Hepatocyte (in vitro differentiated cells): ENCODE measurements around the gene MDC1. TPM values are rescaled to one million over a fixed set of nuclear protein-coding genes. Genes with fewer than 3 reads are reported as not detected.

Experiments used
- DNase-seq: peaks from one replicate; pipeline ENCODE4 v3.0.0-alpha.2; 2016; ENCODE audit warnings: low spot score
- H2AFZ ChIP-seq: fragments of 200-600 bp; sonication (generic); 2 replicates; pipeline ENCODE4 v1.6.0; 2016; ENCODE audit warnings: antibody characterized with exemption, mild to moderate bottlenecking
- H3K27ac ChIP-seq: fragments of 200-600 bp; sonication (generic); 2 replicates; pipeline ENCODE4 v1.5.1; 2016; ENCODE audit warnings: mild to moderate bottlenecking
- H3K27me3 ChIP-seq: fragments of 200-600 bp; sonication (generic); 2 replicates; pipeline ENCODE4 v1.6.1; 2016
- H3K36me3 ChIP-seq: fragments of 200-600 bp; sonication (generic); replicated peaks from 2 replicates; pipeline ENCODE4 v1.5.1; 2016; ENCODE audit warnings: low read depth; ENCODE audit not compliant: insufficient read depth
- H3K4me1 ChIP-seq: fragments of 200-600 bp; sonication (generic); 2 replicates; pipeline ENCODE4 v1.5.1; 2016; ENCODE audit warnings: mild to moderate bottlenecking, moderate library complexity; ENCODE audit not compliant: insufficient read depth
- H3K4me2 ChIP-seq: fragments of 200-600 bp; sonication (generic); 2 replicates; pipeline ENCODE4 v1.6.0; 2016
- H3K4me3 ChIP-seq: fragments of 200-600 bp; sonication (generic); 2 replicates; pipeline ENCODE4 v1.5.1; 2016; ENCODE audit warnings: mild to moderate bottlenecking
- H3K79me2 ChIP-seq: fragments of 200-600 bp; sonication (generic); 2 replicates; pipeline ENCODE4 v1.6.0; 2017; ENCODE audit warnings: mild to moderate bottlenecking
- H3K9me2 ChIP-seq: fragments of 200-600 bp; sonication (generic); replicated peaks from 2 replicates; pipeline ENCODE4 v1.6.0; 2017; ENCODE audit warnings: mild to moderate bottlenecking; ENCODE audit not compliant: insufficient read depth
- H3K9me3 ChIP-seq: fragments of 200-600 bp; sonication (generic); 2 replicates; pipeline ENCODE4 v1.5.1; 2016; ENCODE audit warnings: low read depth, mild to moderate bottlenecking
- H4K20me1 ChIP-seq: fragments of 200-600 bp; sonication (generic); 2 replicates; pipeline ENCODE4 v1.6.0; 2016; ENCODE audit warnings: mild to moderate bottlenecking; ENCODE audit not compliant: insufficient read depth, poor library complexity, severe bottlenecking
- EZH2 ChIP-seq: fragments of 200-600 bp; sonication (generic); IDR thresholded peaks from 2 replicates; pipeline ENCODE4 v1.6.1; 2016; ENCODE audit warnings: antibody characterized with exemption, mild to moderate bottlenecking, borderline replicate concordance
- EZH2phosphoT487 ChIP-seq: fragments of 200-600 bp; sonication (generic); IDR thresholded peaks from one replicate; pipeline ENCODE4 v1.6.1; 2018; ENCODE audit warnings: antibody characterized with exemption, mild to moderate bottlenecking, low read depth, moderate library complexity; ENCODE audit not compliant: unreplicated experiment, severe bottlenecking
- WGBS: methylation state at CpG from one replicate; pipeline ENCODE4 v1.1.6; 2016; ENCODE audit warnings: low lambda C conversion rate; ENCODE audit errors: missing lambda C conversion rate; 5-methylcytosine and 5-hydroxymethylcytosine counted together
- polyA plus RNA-seq: library from polyadenylated mRNA; unstranded; fragments of >200 nt; fragmentation: Nextera tagmentation; extraction: Ambion mirVana; gene quantifications from 2 replicates; pipeline ENCODE4 v1.2.1, GENCODE V29; 2016
- total RNA-seq: library from RNA; depleted of rRNA; stranded (reverse); fragments of >200 nt; gene quantifications from 2 replicates; pipeline ENCODE4 v1.2.3, GENCODE V29; 2014
- TF ChIP-seq, protein P1 (sequence below): fragments of 200-600 bp; sonication (generic); IDR thresholded peaks from 2 replicates; pipeline ENCODE4 v1.5.1; 2016; ENCODE audit warnings: antibody characterized with exemption, mild to moderate bottlenecking; ENCODE audit not compliant: poor library complexity

The MDC1 gene
- total and polyA plus RNA-seq, 2 experiments from 2014 or later: 8.7 to 9.9 TPM

DNA sequence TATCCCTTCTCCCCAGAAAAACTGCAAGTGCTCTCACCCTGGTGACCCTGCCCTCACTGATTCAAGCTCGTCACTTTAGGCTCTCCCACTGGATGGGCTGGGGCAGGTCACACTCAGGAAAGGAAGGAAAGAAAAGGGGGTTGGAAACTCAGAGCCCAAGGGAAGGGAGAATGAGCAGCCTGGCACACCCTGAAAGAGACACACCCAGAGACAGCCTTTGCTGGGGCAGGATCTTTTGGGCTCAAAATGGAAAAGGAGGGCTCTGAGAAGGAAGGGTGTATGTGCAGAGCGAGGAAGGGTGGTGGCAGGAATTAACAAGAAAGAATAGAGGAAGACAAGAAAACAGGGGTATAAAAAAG lies 33.1 kb downstream of the MDC1 start:
- TF ChIP-seq, protein P1, sequence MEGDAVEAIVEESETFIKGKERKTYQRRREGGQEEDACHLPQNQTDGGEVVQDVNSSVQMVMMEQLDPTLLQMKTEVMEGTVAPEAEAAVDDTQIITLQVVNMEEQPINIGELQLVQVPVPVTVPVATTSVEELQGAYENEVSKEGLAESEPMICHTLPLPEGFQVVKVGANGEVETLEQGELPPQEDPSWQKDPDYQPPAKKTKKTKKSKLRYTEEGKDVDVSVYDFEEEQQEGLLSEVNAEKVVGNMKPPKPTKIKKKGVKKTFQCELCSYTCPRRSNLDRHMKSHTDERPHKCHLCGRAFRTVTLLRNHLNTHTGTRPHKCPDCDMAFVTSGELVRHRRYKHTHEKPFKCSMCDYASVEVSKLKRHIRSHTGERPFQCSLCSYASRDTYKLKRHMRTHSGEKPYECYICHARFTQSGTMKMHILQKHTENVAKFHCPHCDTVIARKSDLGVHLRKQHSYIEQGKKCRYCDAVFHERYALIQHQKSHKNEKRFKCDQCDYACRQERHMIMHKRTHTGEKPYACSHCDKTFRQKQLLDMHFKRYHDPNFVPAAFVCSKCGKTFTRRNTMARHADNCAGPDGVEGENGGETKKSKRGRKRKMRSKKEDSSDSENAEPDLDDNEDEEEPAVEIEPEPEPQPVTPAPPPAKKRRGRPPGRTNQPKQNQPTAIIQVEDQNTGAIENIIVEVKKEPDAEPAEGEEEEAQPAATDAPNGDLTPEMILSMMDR: no peak
- TF ChIP-seq EZH2 (no peak), EZH2phosphoT487 (no peak)
- no peak for DNase-seq
- Histone ChIP-seq H3K4me2 (peak overlapping the region; percentile 93), H3K27me3 (no peaks in the 10 kb centered on the region), H3K79me2 (peaks cover 68% of the 10 kb centered on the region), H2AFZ (no peak overlapping the region), H3K9me3 (no peaks in the 10 kb centered on the region), H3K36me3 (no peaks in the 10 kb centered on the region), H3K9me2 (no peaks in the 10 kb centered on the region), H4K20me1 (peaks cover 4% of the 10 kb centered on the region), H3K27ac (peak overlapping the region; percentile 89), H3K4me1 (peaks cover 46% of the 10 kb centered on the region), H3K4me3 (no peak overlapping the region)
- WGBS: 55% methylated on average over 2 of the region's 2 CpGs

DNA sequence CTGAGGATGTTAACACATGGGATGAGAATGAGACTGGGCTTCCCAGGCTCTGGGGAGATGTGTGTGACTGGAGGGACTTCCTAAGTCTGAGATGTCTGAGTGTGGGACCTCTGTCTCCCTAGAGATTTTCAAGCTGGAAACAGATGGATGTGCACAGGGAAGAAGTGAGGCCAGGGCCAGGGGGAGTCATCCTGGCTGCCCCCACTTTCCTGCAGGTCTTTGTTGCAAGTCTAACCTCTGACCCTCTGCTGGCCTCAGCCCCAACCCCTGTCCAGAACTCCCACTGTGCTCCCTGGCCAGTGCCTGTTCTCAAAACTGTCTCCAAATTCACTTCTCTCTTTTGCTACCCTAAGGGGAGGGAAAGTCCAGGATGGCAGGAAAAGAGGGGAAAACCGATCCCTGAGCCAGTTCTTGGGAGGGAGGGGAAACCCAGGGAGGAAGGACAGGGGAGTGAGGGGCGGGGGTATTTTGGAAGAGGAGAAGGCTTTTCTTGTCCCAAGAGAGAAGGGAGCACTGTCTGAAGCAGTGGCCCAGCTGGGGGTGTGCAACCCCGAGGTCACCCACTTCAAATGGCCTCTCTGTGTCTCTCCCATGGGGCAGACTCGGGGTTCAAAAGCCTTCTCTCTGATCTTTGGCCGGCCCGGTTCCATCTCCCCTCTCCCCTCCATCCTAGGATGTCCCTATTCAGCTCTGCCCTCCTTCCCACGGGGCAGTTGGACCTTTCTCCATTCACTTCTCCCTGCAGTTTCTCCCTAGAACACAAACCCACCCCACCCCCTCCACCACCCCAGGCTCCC lies 33.7 kb downstream of the MDC1 start:
- H3K9me2 ChIP-seq: no peaks in the 10 kb centered on the region
- TF ChIP-seq EZH2: no peak
- TF ChIP-seq EZH2phosphoT487: no peak
- TF ChIP-seq, protein P1: no peak
- H3K36me3 ChIP-seq: no peaks in the 10 kb centered on the region
- WGBS: 70% methylated on average over 5 of the region's 7 CpGs
- H3K27me3 ChIP-seq: no peaks in the 10 kb centered on the region
- H2AFZ ChIP-seq: no peak overlapping the region
- H4K20me1 ChIP-seq: peaks cover 4% of the 10 kb centered on the region
- H3K27ac ChIP-seq: peak overlapping the region; percentile 89
- H3K4me3 ChIP-seq: no peak overlapping the region
- H3K4me1 ChIP-seq: peaks cover 46% of the 10 kb centered on the region
- H3K9me3 ChIP-seq: no peaks in the 10 kb centered on the region
- DNase-seq: no peak
- H3K4me2 ChIP-seq: peak overlapping the region; percentile 93
- peaks cover 66% of the 10 kb centered on the region for H3K79me2 ChIP-seq

DNA sequence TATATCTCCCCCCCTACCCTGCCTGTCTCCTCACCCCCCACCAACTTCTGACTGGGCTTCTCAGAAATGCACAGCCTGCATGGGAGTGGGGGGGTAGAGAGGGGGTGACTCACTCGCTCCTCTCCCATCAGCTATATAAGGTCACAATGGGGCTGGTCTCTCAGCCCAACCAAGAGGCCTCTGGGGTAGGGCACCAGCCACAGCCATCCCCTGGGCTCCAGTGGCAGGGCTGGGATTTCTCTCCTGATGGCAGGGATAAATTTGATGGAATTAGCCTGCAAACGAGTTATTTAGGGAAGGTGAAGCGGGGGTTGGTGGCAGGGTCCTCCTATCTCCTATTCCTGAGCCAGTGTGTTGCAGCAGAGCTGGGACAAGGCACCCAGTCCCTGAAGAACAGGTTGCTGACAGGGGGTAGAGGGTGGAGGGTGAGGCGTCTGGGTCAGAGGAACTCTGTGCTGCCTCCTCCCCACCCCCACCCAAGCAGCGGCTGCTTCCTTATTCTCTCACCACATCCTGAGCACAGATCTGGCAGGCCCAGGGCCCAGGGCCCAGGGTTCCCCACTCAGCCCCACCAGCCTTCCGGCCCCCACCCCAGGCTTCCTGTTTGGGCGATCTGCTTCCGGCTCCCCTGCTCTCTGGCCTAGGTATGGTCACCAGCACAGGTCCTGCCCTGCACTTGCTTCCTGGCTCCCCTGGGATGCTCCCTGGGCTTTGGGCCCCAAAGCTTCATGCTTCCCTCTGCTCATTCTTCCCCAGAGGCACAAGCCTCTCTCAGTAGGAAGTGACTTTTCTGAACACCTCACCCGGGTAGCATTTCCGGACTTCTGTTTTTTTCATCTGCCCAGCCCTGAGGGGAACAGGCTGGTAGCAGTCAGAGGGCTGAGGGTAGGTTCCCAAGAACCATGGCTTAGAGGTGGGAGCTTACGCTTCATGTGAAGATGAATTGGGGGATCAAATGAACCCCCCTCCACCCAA lies 34.7 kb downstream of the MDC1 start:
- DNase-seq: peak; percentile 76
- Histone ChIP-seq H4K20me1 (peaks cover 4% of the 10 kb centered on the region), H3K9me2 (no peaks in the 10 kb centered on the region), H3K79me2 (peaks cover 58% of the 10 kb centered on the region), H3K4me3 (no peak overlapping the region), H3K9me3 (no peaks in the 10 kb centered on the region), H3K36me3 (no peaks in the 10 kb centered on the region), H3K27ac (peak overlapping the region; percentile 89), H3K4me1 (peaks cover 38% of the 10 kb centered on the region), H3K27me3 (no peaks in the 10 kb centered on the region), H3K4me2 (peak overlapping the region; percentile 93), H2AFZ (no peak overlapping the region)
- TF ChIP-seq EZH2phosphoT487: no peak
- TF ChIP-seq EZH2: no peak
- TF ChIP-seq, protein P1: no peak
- WGBS: 42% methylated on average over 11 of the region's 11 CpGs
